HG03342 (cell line): ENCODE measurements around the gene PUDP.
A peak's percentile ranks its signal among the peaks of the same experiment; 100 is the strongest.

ENCODE experiments used
- ATAC-seq: cut with Tn5 transposase; IDR thresholded peaks from one replicate; pipeline ENCODE4 v1.9.1; 2021; ENCODE audit warnings: mild to moderate bottlenecking, moderate library complexity; ENCODE audit not compliant: unreplicated experiment

PUDP gene

GRCh38 chrX:7147413-7147977 is 458 bp downstream of the PUDP start, which contains the start of gene STS:
Gene STS, plus strand, starts transcription at chrX:7147712. Its CDS starts 105,488 bp downstream, at chrX:7253200.
- ATAC-seq, result peak; percentile 35

GRCh38 chrX:7146703-7147412 is 1.1 kb downstream of the PUDP start:
- ATAC-seq, result peak; percentile 15

- no peak for ATAC-seq
Observed at GRCh38 chrX:7146020-7146702, 1.8 kb downstream of the PUDP start.

GRCh38 chrX:7145454-7145853 is 2.5 kb downstream of the PUDP start:
- no peak for ATAC-seq

GRCh38 chrX:7143941-7144525 is 3.9 kb downstream of the PUDP start:
- ATAC-seq, result no peak

GRCh38 chrX:7143076-7143475 is 4.9 kb downstream of the PUDP start:
- ATAC-seq, result no peak

GRCh38 chrX:7139202-7140081 is 8.5 kb downstream of the PUDP start:
- ATAC-seq, result no peak

- no peak for ATAC-seq
Observed at GRCh38 chrX:7134981-7135380, 13.0 kb downstream of the PUDP start.

GRCh38 chrX:7133050-7133440 is 14.9 kb downstream of the PUDP start:
- no peak for ATAC-seq

GRCh38 chrX:7132335-7133049 is 15.5 kb downstream of the PUDP start:
- ATAC-seq, result peak; percentile 83

GRCh38 chrX:7131621-7132020 is 16.3 kb downstream of the PUDP start:
- no peak for ATAC-seq

GRCh38 chrX:7127056-7127455 is 20.9 kb downstream of the PUDP start:
- ATAC-seq, result no peak

- ATAC-seq, result no peak
Observed at GRCh38 chrX:7120878-7121219, 27.1 kb downstream of the PUDP start.

- no peak for ATAC-seq
Observed at GRCh38 chrX:7119950-7120877, 27.7 kb downstream of the PUDP start.

- peak; percentile 57 for ATAC-seq
Observed at GRCh38 chrX:7117587-7117986, 30.4 kb downstream of the PUDP start.

GRCh38 chrX:7116081-7116480 is 31.9 kb downstream of the PUDP start:
- ATAC-seq, result no peak

GRCh38 chrX:7115557-7115956 is 32.4 kb downstream of the PUDP start:
- peak; percentile 58 for ATAC-seq

GRCh38 chrX:7112071-7112470 is 35.9 kb downstream of the PUDP start:
- ATAC-seq, result no peak

- no peak for ATAC-seq
Observed at GRCh38 chrX:7111518-7111917, 36.4 kb downstream of the PUDP start.
